ENCODE data around the gene RPTOR.
"Not testable (repeated sequence)": the region's sequence is repeated elsewhere in the genome, so short reads cannot be mapped to it uniquely, and the experiment has no call there.

Gene RPTOR

DNA sequence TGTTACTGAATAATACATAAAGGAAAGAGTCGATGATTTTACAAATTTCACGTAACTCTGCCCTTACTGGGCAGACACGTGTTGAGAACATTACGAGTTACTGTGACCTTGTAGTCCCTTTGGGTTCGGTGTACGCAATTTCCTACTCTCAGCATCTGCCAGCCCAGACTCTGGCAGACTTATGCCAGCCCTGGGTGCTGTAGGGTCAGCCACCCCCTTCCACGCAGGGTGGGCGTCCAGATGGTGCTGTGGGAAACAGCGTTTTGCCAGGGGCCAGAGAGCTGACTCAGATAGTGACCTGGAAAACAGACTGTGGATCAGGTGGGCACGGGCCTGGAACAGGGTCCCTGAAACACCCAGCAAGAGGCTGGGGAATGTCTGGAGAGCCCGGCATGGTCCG is 148.9 kb downstream of the RPTOR start:
- DNase-seq (ENCODE audit: low read depth in 2 of 2): no peak

DNA sequence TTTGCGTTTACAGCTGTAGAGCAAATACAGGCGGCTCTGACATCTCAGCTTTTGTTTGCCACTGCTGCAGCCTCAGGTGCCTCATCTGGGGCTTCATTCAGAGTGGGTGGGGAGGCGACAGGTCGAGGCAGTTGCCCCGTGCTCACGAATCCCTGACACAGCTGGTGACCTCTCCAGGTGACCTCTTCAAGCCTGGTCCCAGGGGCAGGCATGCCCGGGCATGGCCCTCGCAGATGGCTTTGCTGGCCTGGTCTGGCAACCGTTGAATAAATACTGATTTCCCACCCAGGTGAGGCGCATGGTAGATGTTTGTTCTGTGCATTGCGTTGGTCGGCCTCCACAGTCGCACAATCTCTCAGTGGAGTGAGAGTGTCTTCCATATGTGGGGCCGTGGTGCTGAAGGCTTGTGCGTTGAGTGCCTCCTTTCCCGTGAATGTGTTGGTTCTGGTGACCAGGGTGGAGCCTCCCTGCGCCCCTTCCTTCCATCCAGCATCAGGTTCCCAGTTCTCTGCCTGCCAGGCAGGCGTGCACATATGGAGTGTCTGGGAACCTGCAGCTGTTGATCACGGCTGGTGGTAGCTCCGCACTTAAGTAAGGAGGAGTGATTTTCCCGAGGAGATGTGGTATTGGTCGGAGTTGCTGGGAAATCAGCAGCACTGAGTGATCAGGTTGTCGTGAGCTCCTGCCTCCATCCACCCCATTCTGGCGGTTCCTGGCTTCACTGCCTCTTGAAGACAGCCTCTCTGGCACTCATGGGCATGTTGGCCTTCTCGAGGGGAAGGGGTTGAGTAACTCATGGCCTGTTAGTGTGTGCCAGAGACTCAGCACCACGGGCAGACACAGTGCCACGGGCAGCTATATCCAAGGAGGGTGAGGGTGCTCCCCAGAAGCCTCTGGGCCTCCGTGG is 149.7 kb downstream of the RPTOR start:
- no peak for DNase-seq (ENCODE audit: low read depth in 2 of 2)

DNA sequence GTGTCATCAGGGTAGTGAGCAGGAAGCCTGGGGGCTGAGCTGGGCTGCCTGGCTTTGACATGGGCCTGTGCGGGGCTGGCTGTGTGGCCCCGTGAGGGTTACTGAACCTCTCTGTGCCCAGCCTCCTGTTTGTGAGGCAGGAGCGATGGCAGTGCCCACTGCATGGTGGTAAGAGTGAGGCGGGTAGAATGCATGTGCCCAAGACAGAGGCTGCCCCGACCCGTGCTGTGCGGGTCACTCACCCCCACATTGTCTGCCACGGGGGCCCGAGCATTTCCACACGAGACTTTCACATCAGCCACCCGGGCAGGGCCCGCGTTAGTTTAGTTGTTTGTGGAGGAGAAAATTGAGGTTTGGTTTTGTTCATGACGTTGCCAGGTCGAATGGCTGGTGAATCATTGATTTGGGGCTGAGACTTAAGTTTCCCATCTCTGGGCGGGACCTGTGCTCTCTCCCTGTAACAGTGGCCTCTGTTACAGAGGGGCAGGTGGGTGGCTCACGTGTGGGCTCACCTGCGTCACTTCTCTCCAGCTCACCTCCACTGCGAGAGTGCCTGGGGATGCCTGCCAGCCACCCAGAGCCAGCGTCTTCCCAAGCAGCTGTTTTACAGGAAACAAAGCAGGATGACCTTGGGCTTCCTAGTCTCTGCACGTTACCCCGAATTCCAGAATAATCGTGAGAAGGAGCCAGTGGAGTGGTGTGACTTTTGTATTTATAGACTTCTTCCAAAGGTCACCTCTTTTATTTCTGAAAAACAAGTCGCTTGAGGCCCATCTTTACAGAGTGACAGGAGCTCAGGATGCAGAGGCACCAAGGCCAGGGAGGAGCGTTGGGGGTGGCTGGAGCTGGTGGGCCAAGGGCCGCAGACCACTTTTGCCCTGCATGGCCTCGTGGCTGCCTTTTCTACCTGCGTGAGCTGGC is 150.6 kb downstream of the RPTOR start:
- no peak for DNase-seq (ENCODE audit: low read depth in 2 of 2)

DNA sequence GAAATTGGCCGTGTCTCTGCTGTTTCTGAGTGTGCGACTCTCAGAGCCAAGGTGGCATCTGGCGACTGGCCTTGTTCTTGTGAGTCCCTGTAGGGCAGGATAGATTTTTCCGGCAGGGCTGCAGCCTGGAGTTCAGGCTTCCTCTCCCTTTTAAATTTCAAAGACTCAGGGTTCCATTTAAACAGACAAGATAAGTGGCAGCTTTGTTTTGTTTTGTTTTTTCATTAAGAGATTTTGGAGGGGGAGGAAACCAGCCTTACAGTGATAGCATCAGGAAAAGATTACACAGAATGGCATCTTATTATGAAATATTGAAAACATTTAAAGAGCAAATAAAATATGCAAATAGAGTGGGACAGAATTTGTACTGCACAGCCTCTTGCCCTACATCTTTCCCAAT is 151.3 kb downstream of the RPTOR start:
- DNase-seq (ENCODE audit: low read depth in 2 of 2): no peak

DNA sequence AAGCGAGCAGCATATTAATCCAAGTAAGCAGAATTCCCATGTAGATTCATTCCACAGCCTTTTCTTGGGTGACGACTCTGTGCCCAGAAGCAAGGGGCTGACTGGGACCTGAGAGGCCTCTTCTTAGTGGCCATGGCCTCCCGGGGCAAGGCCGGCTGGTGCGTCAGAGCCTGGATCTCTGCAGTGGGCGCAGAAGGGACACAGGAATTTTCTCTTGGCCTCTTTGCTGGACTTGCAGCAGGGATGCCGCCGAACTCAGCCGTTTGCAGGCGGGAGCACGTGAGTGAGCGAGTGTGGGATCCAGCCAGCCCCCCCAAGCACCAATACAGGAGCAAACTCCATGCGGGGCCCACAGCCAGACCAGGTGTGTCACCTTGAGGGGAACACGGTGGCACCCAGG is 151.8 kb downstream of the RPTOR start:
- DNase-seq (ENCODE audit: low read depth in 2 of 2): no peak

DNA sequence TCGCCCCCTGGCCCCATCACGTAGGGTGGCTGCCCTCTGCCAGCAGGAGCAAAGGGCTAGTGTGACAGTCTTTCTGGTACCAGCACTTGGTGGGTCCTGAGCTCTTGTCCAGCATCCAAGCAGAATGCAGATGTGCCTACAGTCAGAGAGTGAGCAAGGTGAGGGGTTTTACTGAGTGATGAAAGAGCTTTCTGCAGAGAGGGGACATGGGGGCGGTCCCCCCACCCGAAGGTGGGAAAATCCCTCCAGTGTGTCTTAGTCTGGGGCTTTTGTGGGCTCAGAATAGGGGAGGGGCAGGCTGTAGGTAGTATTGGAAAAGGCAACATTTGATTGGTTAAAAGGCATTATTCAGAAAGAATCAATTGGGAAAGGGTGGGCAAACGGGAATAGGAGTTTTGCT is 152.3 kb downstream of the RPTOR start:
- no peak for DNase-seq (ENCODE audit: low read depth in 2 of 2)

DNA sequence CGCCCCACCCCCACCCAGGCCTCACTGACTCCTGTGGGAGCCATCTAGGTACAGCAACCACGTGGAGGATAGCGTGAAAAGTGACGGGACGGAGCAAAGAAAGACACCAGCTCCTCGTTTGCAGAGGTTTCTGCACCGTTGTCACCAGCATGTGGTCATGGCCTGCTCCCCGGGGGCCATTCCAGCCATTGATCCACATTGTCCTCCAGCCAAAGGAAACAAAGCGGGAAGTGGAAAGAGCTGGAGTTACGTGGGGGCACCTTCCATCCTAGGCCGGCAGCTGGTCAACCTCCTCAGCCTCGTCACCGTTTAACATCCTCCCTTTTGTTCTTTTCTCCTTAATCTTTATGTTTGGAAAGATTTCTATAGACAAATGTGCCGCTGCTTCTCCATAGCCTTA is 153.7 kb downstream of the RPTOR start:
- DNase-seq (ENCODE audit: low read depth in 2 of 2): no peak

DNA sequence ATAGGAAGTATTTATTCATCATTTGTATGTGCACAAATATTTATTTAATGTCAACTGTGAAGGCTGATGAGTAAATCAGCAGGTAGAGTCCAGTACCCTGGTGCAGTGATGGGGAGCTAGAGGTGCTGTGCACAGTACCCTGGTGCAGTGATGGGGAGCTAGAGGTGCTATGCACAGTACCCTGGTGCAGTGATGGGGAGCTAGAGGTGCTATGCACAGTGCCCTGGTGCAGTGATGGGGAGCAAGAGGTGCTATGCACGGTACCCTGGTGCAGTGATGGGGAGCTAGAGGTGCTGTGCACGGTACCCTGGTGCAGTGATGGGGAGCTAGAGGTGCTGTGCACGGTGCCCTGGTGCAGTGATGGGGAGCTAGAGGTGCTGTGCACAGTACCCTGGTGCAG is 154.6 kb downstream of the RPTOR start:
- DNase-seq (ENCODE audit: low read depth in 2 of 2): not testable (repeated sequence)

DNA sequence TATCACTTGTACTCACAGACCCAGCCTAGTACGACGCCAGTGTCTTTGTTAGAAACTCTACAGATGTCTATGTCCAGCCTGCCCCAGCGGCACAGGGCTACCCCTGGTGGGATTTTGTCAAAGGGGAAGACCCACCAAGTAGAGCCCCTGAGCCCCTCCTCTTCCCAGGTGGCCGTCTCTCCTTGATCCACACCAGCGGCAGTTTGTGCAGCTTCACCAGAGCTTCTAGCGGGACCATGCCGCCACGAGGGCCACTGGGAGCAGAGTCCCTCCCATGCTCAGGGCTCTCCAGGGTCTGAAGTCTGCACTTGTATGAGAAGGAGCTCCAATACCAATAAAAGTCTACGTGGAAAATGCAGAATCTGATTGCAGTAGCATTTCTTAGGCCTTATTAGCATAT is 157.1 kb downstream of the RPTOR start:
- no peak for DNase-seq (ENCODE audit: low read depth in 2 of 2)

DNA sequence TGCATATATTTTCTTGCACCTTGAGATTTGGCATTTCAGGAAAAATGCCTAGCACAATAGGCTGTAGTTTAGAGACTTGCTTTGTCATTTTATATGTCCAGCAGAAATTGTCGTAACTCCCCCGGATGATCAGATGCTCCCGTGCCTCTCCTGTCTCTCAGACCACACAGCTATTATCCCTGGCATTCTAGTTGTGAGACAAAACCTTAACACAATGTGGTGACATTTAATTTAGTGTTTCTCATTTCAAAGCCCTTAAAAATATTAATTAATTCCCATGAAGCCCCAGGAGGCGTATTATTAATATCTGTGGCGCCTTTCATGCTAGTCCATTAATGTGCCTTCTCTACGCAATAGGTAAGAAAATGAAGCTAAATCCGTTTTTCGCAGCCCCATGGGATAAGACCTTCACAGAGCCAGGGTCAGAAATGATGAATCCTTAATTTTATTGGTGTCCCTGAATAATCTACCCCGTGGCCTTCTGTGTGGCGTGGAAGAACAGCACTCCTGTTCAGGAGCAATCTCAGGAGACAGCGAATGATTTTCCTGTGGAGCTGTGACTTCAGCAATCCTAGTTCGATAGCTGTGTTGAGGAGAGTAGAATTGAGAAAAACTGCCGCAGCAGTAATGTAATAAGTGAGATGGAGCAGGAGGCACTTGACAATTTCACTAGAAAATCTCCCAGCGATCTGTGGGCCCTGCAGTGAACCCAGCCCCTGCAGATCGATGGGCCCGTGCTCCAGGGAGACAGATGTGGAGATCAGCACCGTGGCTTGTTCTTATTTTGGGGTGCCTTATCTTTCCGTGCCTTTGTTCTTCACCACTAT is 157.9 kb downstream of the RPTOR start:
- DNase-seq (ENCODE audit: low read depth in 2 of 2): no peak

DNA sequence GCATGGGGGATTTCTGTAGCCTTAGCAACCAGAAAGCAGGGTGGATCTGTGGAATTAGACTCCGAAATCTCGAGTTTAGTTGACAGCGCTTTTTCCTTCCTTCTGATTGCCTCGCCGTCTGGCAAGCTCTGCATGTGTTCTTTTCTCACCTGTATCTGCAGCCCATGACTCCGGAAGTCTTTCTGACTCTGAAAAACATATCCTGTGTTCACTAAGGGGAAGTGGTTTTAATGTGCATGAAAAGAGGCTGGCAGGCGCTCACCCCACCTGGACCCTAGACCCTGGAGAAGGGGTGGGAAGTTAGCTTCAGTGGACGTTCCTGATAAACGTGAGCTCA is 158.5 kb downstream of the RPTOR start:
- no peak for DNase-seq (ENCODE audit: low read depth in 2 of 2)

DNA sequence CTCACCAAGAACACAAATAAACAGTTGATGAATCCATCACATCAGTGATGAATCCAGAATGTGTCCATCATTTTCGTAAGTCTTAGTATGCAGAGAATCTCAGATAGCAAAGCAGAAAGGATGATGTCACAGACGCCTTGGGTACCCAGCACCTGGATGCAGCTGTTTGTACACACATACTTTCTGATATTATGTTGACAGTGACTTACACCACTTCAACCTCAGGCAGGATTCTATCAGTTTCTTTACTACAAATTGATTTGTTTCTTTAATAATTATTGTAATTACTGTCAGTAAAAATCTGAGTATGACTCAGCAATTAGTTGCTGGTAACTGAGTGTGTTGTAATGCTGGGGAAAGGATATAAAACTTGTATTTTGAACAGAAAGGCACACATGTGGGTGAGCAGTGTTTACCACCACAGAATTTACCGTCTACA is 159.8 kb downstream of the RPTOR start:
- DNase-seq (ENCODE audit: low read depth in 2 of 2): no peak

DNA sequence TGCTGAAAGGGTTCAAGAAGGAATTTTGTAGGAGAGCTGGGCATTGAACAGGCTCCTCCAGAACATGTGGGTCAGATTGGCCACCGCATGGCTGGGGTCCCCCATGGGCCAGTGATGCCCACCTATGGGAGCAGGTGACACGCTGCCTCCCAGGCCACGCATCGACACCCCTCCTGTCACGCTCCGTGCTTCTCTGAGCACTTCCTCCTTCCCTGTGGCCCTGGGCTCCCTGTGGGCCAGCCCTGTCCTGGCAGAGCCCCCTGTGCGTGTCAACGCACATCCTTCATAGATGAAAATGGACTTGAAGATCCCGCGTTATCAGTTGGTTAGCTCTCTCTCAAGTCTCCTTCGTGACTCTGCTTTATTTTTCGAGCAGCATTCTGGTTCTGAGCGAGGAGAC is 160.3 kb downstream of the RPTOR start:
- no peak for DNase-seq (ENCODE audit: low read depth in 2 of 2)

DNA sequence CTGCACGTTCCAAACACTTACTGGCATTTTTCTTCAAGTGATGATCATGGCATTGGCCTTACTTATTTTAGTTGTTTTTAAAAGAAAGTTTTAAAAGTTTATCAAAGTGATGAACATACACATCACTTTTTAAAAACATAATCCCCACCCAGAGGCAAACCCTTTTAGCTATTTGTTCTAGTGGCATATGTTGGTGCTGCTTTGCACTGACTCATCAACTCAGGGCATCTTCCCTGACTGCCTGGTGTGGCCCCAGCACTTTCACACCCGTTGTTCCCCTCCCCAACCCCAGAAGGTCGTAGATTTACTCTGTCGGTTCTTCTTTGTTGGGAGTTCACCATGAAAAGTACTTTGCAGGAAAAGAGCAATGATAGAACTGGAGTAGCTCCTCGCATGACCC is 161.3 kb downstream of the RPTOR start:
- DNase-seq (ENCODE audit: low read depth in 2 of 2): no peak

DNA sequence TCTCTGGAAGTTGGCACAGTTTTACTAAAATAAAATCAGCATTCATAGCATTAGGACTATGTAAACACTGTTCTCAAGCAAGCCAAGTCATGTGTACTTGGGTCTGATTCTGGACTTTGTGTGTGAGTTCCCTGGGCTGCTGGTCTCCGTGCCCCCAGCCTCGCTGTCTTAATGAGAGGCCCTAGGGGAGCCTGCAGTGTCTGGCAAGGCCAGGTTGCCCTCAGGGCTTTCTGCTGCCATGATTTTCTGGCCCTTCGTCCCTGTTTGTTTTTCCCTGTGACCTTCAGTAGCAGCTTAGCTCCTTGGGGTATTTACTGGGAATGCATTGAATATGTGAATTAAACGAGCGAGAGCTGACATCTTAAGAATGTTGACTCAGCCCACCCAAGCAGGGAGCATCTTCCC is 161.8 kb downstream of the RPTOR start:
- DNase-seq (ENCODE audit: low read depth in 2 of 2): no peak

DNA sequence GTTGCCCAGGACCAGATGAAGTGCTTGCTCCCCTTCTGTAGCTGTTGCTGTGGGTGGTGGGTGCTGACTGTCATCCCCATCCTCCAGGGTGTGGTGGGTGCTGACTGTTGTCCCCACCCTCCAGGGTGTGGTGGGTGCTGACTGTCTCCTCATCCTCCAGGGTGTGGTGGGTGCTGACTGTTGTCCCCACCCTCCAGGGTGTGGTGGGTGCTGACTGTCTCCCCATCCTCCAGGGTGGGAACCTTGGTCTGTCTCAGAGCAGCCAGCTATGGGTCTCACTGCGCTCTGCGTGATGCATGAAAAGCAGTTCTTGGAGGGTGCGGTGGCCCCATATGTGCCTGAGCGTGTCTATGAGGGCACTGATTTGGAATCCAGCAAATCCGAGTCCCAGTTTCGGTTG is 163.8 kb downstream of the RPTOR start:
- DNase-seq (ENCODE audit: low read depth in 2 of 2): no peak

DNA sequence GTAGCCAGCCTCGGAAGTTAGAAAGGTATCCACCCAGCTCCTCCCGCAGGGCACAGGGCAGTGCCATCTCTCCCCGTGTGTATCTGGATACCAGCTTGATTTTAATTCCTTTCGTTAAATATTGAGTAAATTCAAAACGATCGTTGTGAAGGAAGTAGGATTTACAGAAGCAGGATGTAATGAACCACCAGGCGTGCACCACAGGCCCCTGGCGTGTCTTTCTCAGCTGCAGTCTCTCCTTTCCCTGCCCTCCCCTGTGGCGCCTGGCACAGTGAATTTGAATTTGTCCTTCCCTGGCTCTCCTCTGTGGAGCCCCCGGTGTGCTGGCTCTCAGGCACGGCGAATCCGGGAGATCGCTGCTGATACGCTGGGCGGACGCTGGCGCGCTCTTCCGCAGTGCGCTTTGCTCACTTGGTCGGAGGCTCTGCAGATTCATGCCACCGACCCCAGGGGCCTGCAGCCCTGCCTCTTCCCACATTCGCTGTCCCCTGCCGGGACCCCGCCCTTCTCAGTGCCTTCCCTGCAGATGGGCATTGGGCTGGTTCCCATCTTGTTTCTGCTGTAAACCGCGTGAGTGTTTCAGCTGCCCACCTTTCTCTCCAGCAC is 164.6 kb downstream of the RPTOR start:
- no peak for DNase-seq (ENCODE audit: low read depth in 2 of 2)

DNA sequence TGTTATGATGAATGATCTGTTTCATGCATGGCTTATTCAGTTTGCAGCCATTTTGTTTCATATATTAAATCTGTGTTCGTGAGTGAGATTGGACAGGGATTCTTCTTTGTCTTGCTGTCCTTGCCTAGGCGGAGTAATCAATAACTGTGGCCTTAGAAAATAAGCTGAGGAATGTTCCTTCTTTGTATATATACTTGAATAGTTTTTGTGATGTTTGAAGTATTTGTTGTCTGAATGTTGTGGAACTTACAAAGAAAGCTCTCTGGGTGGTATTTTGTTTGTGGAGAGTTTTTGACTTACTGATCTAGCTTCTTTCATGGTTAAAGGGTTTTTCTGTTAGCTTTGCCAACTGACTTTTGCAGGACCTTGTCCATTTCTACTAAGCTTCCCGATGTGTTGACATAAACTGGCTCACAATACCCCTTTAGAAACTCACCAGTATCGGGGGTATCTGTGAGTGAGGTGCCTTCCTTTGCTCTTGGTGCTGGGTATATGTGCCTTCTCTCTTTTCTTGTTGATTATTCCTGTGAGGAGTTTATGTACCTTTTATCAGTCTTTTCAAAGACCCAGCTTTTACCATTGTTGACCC is 166.2 kb downstream of the RPTOR start:
- no peak for DNase-seq (ENCODE audit: low read depth in 2 of 2)

DNA sequence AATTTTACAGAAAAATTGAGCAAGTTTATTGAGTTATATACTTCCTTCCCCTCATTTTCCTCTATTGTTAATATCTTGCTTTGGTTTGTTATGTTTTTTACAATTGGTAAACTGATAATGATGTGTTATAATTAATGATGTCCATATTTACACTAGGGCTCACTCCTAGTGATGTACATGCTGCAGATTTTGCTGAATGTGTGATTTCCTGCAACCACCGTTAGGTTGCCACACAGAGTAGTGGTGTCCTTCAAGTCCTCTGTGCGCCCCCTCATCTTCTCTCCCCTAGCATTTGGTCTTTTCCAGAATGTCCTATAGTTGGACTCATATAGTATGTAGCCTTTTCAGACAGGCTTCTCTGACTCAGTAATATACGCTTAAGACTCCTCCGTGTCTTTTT is 167.5 kb downstream of the RPTOR start:
- no peak for DNase-seq (ENCODE audit: low read depth in 2 of 2)

DNA sequence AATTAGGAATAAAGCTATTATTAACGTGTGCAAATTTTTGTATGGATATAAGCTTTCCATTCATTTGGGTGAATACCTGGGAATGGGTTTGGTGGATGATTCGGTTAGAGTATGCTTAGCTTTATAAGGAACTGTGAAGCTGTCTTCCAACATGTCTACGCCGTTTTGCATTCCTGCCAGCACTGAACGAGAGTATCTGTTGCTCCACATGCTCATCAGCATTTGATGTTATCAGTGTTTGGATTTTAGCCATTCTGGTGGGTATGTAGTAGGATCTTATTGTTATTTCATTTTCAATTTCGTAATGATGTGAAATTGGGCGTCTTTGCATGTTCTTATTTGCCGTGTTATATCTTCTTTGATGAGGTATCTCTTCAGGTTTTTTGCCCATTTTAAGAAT is 168.0 kb downstream of the RPTOR start:
- DNase-seq (ENCODE audit: low read depth in 2 of 2): no peak
